GM12878 (cell line): ENCODE measurements around the gene CRB2.

Experiments
- CHD4 ChIP-seq: fragments of 200-600 bp; sonication (generic); IDR thresholded peaks from 2 replicates; pipeline ENCODE4 v1.6.1; 2016; ENCODE audit warnings: mild to moderate bottlenecking
- CREM ChIP-seq: IDR thresholded peaks from 2 replicates; pipeline ENCODE4 v1.6.1; 2014; ENCODE audit warnings: antibody characterized with exemption, low read depth
- NBN ChIP-seq: fragments of 450-650 bp; IDR thresholded peaks from 2 replicates; pipeline ENCODE4 v1.6.1; 2016
- NFXL1 ChIP-seq: fragments of 450-650 bp; IDR thresholded peaks from 2 replicates; pipeline ENCODE4 v1.6.1; 2017; ENCODE audit warnings: antibody characterized with exemption, mild to moderate bottlenecking, borderline replicate concordance
- NFYA ChIP-seq: IDR thresholded peaks from 2 replicates; pipeline ENCODE4 v1.6.1; 2011; ENCODE audit warnings: low read depth, mild to moderate bottlenecking, low read length, improper control_type of control experiment, borderline replicate concordance
- ZNF217 ChIP-seq: fragments of 450-650 bp; IDR thresholded peaks from 2 replicates; pipeline ENCODE4 v1.6.1; 2017; ENCODE audit warnings: antibody characterized with exemption, mild to moderate bottlenecking
- TF ChIP-seq, protein P1 (sequence below), 3 experiments: IDR thresholded peaks in 2 of 3; conservative IDR thresholded peaks in 1 of 3; 2 replicates each; pipeline ENCODE4 v1.5.1; 2011; ENCODE audit warnings: low read depth in 3 of 3, low read length in 3 of 3, mild to moderate bottlenecking in 3 of 3, control low read depth in 2 of 3, moderate library complexity in 2 of 3, inconsistent platforms in 1 of 3, mixed read lengths in 1 of 3; ENCODE audit not compliant: control insufficient read depth in 2 of 3, insufficient read depth in 1 of 3; ENCODE audit errors: extremely low read depth in 1 of 3

GRCh38 chr9:123329329-123329955 lies 26.6 kb upstream of the CRB2 start:
- no peak for TF ChIP-seq NFXL1
- no peak for TF ChIP-seq CHD4
- TF ChIP-seq, protein P1, sequence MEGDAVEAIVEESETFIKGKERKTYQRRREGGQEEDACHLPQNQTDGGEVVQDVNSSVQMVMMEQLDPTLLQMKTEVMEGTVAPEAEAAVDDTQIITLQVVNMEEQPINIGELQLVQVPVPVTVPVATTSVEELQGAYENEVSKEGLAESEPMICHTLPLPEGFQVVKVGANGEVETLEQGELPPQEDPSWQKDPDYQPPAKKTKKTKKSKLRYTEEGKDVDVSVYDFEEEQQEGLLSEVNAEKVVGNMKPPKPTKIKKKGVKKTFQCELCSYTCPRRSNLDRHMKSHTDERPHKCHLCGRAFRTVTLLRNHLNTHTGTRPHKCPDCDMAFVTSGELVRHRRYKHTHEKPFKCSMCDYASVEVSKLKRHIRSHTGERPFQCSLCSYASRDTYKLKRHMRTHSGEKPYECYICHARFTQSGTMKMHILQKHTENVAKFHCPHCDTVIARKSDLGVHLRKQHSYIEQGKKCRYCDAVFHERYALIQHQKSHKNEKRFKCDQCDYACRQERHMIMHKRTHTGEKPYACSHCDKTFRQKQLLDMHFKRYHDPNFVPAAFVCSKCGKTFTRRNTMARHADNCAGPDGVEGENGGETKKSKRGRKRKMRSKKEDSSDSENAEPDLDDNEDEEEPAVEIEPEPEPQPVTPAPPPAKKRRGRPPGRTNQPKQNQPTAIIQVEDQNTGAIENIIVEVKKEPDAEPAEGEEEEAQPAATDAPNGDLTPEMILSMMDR (IDR thresholded peaks at IDR 0.05 in 2 of 3, conservative IDR thresholded peaks at IDR 0.05 in 1 of 3; ENCODE audit: control insufficient read depth in 2 of 3, extremely low read depth in 1 of 3, insufficient read depth in 1 of 3, low read depth in 3 of 3, low read length in 3 of 3): no peak
- no peak for TF ChIP-seq NBN
- no peak for TF ChIP-seq CREM
- TF ChIP-seq ZNF217: no peak
- TF ChIP-seq NFYA: no peak
